GM12873 (cell line): ENCODE results near the gene TSPAN13.

Source experiments
- CTCF ChIP-seq: IDR thresholded peaks from 2 replicates; pipeline ENCODE4 v1.5.1; 2012; ENCODE audit warnings: low read depth, mild to moderate bottlenecking, moderate library complexity, low read length, control low read depth; ENCODE audit not compliant: insufficient read depth; ENCODE audit errors: missing control alignments

The TSPAN13 gene

GRCh38 chr7:16811551-16811950 is 58.0 kb downstream of the TSPAN13 start:
- no peak for TF ChIP-seq CTCF

DNA sequence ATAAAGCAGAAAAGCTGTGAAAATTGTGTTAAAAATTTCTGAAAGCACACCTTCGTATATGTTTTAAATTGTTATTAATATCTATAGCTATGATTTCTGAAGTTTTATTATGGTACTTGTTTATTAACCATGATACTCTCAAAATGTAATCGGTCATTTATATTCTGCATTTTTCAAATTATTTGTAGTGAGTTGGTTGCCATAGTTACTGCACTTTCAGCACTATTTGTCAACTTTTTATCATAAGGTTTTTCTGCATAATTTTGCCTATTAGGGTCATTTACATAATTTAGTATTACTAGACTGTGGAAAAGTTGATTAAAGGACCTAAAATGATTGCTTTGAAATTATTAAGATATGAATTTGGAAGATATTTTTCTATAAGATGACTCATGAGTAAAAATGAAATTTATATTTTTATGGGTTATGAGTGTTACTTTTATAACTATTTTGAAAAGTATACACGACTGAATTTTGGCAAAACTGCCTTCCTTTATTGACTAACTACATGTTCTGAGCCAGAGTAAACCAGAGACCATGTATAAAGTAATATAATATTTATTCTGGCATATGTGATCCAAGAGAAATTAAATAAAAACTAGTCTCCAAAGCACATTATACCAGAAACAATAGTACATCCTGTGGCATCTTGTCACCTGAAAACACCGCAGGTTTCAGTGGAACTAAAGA is 59.1 kb downstream of the TSPAN13 start:
- no peak for TF ChIP-seq CTCF

- TF ChIP-seq CTCF: no peak
Observed at GRCh38 chr7:16813232-16813616, 59.7 kb downstream of the TSPAN13 start.

GRCh38 chr7:16815001-16815400 is 61.4 kb downstream of the TSPAN13 start:
- no peak for TF ChIP-seq CTCF

GRCh38 chr7:16816824-16817223 is 63.3 kb downstream of the TSPAN13 start:
- TF ChIP-seq CTCF: no peak

- no peak for TF ChIP-seq CTCF
Observed at GRCh38 chr7:16817536-16817935, 64.0 kb downstream of the TSPAN13 start.

GRCh38 chr7:16818732-16819131 is 65.2 kb downstream of the TSPAN13 start:
- TF ChIP-seq CTCF: no peak
